DMS153 (cell line): ENCODE measurements around the gene DCPS.

Experiments used
- DNase-seq: peaks from one replicate; lab custom pipeline; 2025; lab: John Stamatoyannopoulos, UW

The DCPS gene

GRCh38 chr11:126328938-126329643 is 25.2 kb downstream of the DCPS start:
- DNase-seq = no peak

GRCh38 chr11:126329644-126330211 is 25.9 kb downstream of the DCPS start:
- no peak for DNase-seq

- DNase-seq = no peak
These were observed 27.4 kb downstream of the DCPS start for GRCh38 chr11:126331286-126331685.

- DNase-seq = no peak
These were observed 28.4 kb downstream of the DCPS start for GRCh38 chr11:126332221-126332711.

- no peak for DNase-seq
These were observed 29.3 kb downstream of the DCPS start for GRCh38 chr11:126333142-126333541.

- DNase-seq = no peak
These were observed 31.0 kb downstream of the DCPS start for GRCh38 chr11:126334659-126335462.

GRCh38 chr11:126335463-126335760 is 31.6 kb downstream of the DCPS start:
- DNase-seq = no peak

- no peak for DNase-seq
These were observed 32.3 kb downstream of the DCPS start for GRCh38 chr11:126336138-126336541.

GRCh38 chr11:126336671-126337101 is 32.8 kb downstream of the DCPS start:
- no peak for DNase-seq

GRCh38 chr11:126337126-126337473 is 33.2 kb downstream of the DCPS start:
- no peak for DNase-seq

- DNase-seq = no peak
These were observed 33.8 kb downstream of the DCPS start for GRCh38 chr11:126337474-126338241.

GRCh38 chr11:126338346-126339055 is 34.6 kb downstream of the DCPS start:
- DNase-seq = no peak

- DNase-seq = no peak
These were observed 35.4 kb downstream of the DCPS start for GRCh38 chr11:126339073-126339862.

GRCh38 chr11:126339863-126340434 is 36.1 kb downstream of the DCPS start:
- no peak for DNase-seq

- no peak for DNase-seq
These were observed 37.2 kb downstream of the DCPS start for GRCh38 chr11:126340960-126341606.

- no peak for DNase-seq
These were observed 37.9 kb downstream of the DCPS start for GRCh38 chr11:126341760-126342161.

GRCh38 chr11:126343051-126343450 is 39.2 kb downstream of the DCPS start:
- DNase-seq = no peak

- no peak for DNase-seq
These were observed 40.6 kb downstream of the DCPS start for GRCh38 chr11:126344141-126345080.

- DNase-seq = no peak
These were observed 41.4 kb downstream of the DCPS start for GRCh38 chr11:126345283-126345682.
